ENCODE results near the gene ADK. TPM values are rescaled to one million over a fixed set of nuclear protein-coding genes. Genes with fewer than 3 reads are reported as not detected.

Gene ADK
- total and polyA plus RNA-seq, 2 of the 4 experiments (the other 2 are of a cell fraction): 30.6 to 40.9 TPM

GRCh38 chr10:74344306-74344705 is 193.3 kb downstream of the ADK start:
- no peak overlapping the region for H3K4me2 ChIP-seq (ENCODE audit: low read depth, low read length)
- no peak for DNase-seq
- no peak overlapping the region for H4K91ac ChIP-seq (ENCODE audit: insufficient read depth, low read depth, low read length)
- no peak overlapping the region for H2BK15ac ChIP-seq (ENCODE audit: low read depth, low read length)
- H3K27me3 ChIP-seq (ENCODE audit: control insufficient read depth, insufficient read depth, low read length): no peaks in the 10 kb centered on the region
- H2BK5ac ChIP-seq (ENCODE audit: low read depth, low read length, poor library complexity, severe bottlenecking): no peak overlapping the region
- in situ Hi-C loops (cut with MboI; ENCODE audit: low sequenced_read_pairs): no loop called here
- ATAC-seq (ENCODE audit: low read depth): no peak
- no peak overlapping the region for H3K27ac ChIP-seq (ENCODE audit: insufficient read depth, low read length)
- BruUV-seq (replicated peaks): no TSS peak
- dilution Hi-C loops (cut with HindIII; ENCODE audit: low sequenced_read_pairs, unreplicated experiment): no loop called here
- no peak overlapping the region for H2BK120ac ChIP-seq (ENCODE audit: low read depth, low read length)
- POLR2A ChIA-PET (ENCODE audit: unreplicated experiment): no interaction called here
- no CpG with 5 or more reads among the region's 1 CpG for WGBS, 2 experiments (ENCODE audit: extremely low coverage in 2 of 2, insufficient read length in 1 of 2)
- no peak overlapping the region for H2AK5ac ChIP-seq (ENCODE audit: low read depth, low read length)
- H3K56ac ChIP-seq (ENCODE audit: extremely low read depth, insufficient read depth, low read length): no peak overlapping the region
- no peak overlapping the region for H3K4ac ChIP-seq (ENCODE audit: low read depth, low read length)
- no peak overlapping the region for H3K4me3 ChIP-seq (ENCODE audit: insufficient read depth, low read depth, low read length)
- H2BK20ac ChIP-seq (ENCODE audit: low read depth, low read length): no peak overlapping the region
- no peak overlapping the region for H3K14ac ChIP-seq (replicated peaks; ENCODE audit: low read depth, low read length)
- no peak overlapping the region for H3K9ac ChIP-seq (ENCODE audit: low read depth, low read length)
- 0 out of 2 replicates have a peak, but pooled peaks cover 2% of the 10 kb centered on the region for H3K9me1 ChIP-seq (ENCODE audit: insufficient read depth, low read length)
- CTCF ChIA-PET: no interaction called here
- no peak overlapping the region for H4K5ac ChIP-seq (ENCODE audit: low read depth, low read length)
- no peaks in the 10 kb centered on the region for H3K36me3 ChIP-seq (ENCODE audit: control insufficient read depth, insufficient read depth, low read length)
- H4K8ac ChIP-seq (ENCODE audit: low read depth in 2 of 2, low read length in 2 of 2): no peak overlapping the region
- no peaks in the 10 kb centered on the region for H4K20me1 ChIP-seq (ENCODE audit: insufficient read depth, low read length)
- peaks cover 8 to 18% of the 10 kb centered on the region in 2 experiments; a peak in 3 of 4 replicates for H3K79me1 ChIP-seq (ENCODE audit: low read depth in 1 of 2, low read length in 2 of 2)
- no peaks in the 10 kb centered on the region for H3K4me1 ChIP-seq (ENCODE audit: control insufficient read depth, insufficient read depth, low read length)
- TF ChIP-seq SMC3 (IDR thresholded peaks at IDR 0.05; ENCODE audit: low read depth, low read length) (no peak), MAFK (IDR thresholded peaks at IDR 0.05; ENCODE audit: low read depth, low read length) (no peak), RFX5 (IDR thresholded peaks at IDR 0.05; ENCODE audit: low read depth, low read length) (no peak)
- no peak overlapping the region for H2AK9ac ChIP-seq (replicated peaks; ENCODE audit: low read depth, low read length, poor library complexity)
- H3K18ac ChIP-seq (ENCODE audit: low read depth, low read length): no peak overlapping the region
- no peak overlapping the region for H3K23ac ChIP-seq (ENCODE audit: low read depth, low read length)
- intact Hi-C loops (cut with micrococcal nuclease): no loop called here
- peaks cover 7% of the 10 kb centered on the region for H3K9me3 ChIP-seq (ENCODE audit: control insufficient read depth, insufficient read depth, low read length)
- H2AFZ ChIP-seq (replicated peaks; ENCODE audit: low read length, poor library complexity): no peak overlapping the region

All from IMR-90 (cell line).